ENCODE results near the gene TAS2R14. TPM values are rescaled to one million over a fixed set of nuclear protein-coding genes. Genes with fewer than 3 reads are reported as not detected.

The TAS2R14 gene
- total RNA-seq, 1 donor: 1.9 TPM

- no peak for DNase-seq (ENCODE audit: low read depth in 2 of 3, low spot score in 2 of 3)
Measured at GRCh38 chr12:10910380-10910779, 28.7 kb downstream of the TAS2R14 start.

GRCh38 chr12:10909462-10909861 is 29.6 kb downstream of the TAS2R14 start, which contains the start of gene TAS2R13:
TAS2R13 (minus strand) TSS chr12:10909562; CDS start chr12:10909298, 264 bp downstream.
- DNase-seq (ENCODE audit: low read depth in 2 of 3, low spot score in 2 of 3): no peak

GRCh38 chr12:10904686-10905085 is 34.4 kb downstream of the TAS2R14 start:
- DNase-seq (ENCODE audit: low read depth in 2 of 3, low spot score in 2 of 3): no peak

GRCh38 chr12:10901427-10901826 is 37.6 kb downstream of the TAS2R14 start:
- DNase-seq (ENCODE audit: low read depth in 2 of 3, low spot score in 2 of 3): no peak

- DNase-seq (ENCODE audit: low read depth in 2 of 3, low spot score in 2 of 3): no peak
Measured at GRCh38 chr12:10900972-10901371, 38.1 kb downstream of the TAS2R14 start.

GRCh38 chr12:10900530-10900929 is 38.5 kb downstream of the TAS2R14 start:
- no peak for DNase-seq (ENCODE audit: low read depth in 2 of 3, low spot score in 2 of 3)

GRCh38 chr12:10896854-10897253 is 42.2 kb downstream of the TAS2R14 start:
- DNase-seq (ENCODE audit: low read depth in 2 of 3, low spot score in 2 of 3): no peak

GRCh38 chr12:10891937-10892336 is 47.1 kb downstream of the TAS2R14 start:
- DNase-seq (ENCODE audit: low read depth in 2 of 3, low spot score in 2 of 3): no peak

GRCh38 chr12:10889226-10889625 is 49.8 kb downstream of the TAS2R14 start:
- DNase-seq (ENCODE audit: low read depth in 2 of 3, low spot score in 2 of 3): no peak

Other genes starting within 250 kb of the TAS2R14 start
- 142 TPM for gene YBX3, start 215.9 kb downstream of the TAS2R14 start, total RNA-seq
- gene TAS2R7, start 136.6 kb downstream of the TAS2R14 start, total RNA-seq: not detected
- not detected for gene TAS2R8, start 132.0 kb downstream of the TAS2R14 start, total RNA-seq
- under 0.01 TPM for gene TAS2R9, start 129.1 kb downstream of the TAS2R14 start, total RNA-seq
- 0.27 TPM for gene TAS2R10, start 112.9 kb downstream of the TAS2R14 start, total RNA-seq
- 1.1 TPM for gene PRR4, start 89.8 kb downstream of the TAS2R14 start, total RNA-seq
- 34.7 TPM for gene PRH1, start 55.0 kb downstream of the TAS2R14 start, total RNA-seq
- gene TAS2R13, start 29.7 kb downstream of the TAS2R14 start, total RNA-seq: 1.3 TPM
- not detected for gene PRH2, start 10.0 kb downstream of the TAS2R14 start, total RNA-seq
- gene TAS2R50, start 47.6 kb upstream of the TAS2R14 start, total RNA-seq: 2.7 TPM
- gene TAS2R20, start 59.0 kb upstream of the TAS2R14 start, total RNA-seq: 2.4 TPM
- gene TAS2R19, start 83.4 kb upstream of the TAS2R14 start, total RNA-seq: 5.4 TPM
- gene TAS2R31, start 92.1 kb upstream of the TAS2R14 start, total RNA-seq: 5.1 TPM
- 4.8 TPM for gene TAS2R46, start 123.0 kb upstream of the TAS2R14 start, total RNA-seq
- 5.4 TPM for gene TAS2R43, start 153.1 kb upstream of the TAS2R14 start, total RNA-seq
- gene TAS2R30, start 195.4 kb upstream of the TAS2R14 start, total RNA-seq: 7.8 TPM
- gene SMIM10L1, start 231.9 kb upstream of the TAS2R14 start, total RNA-seq: 9.2 TPM
- not detected for gene TAS2R42, start 247.7 kb upstream of the TAS2R14 start, total RNA-seq